Upper lobe of right lung (tissue), 1 donor: ENCODE measurements around the gene SGCA. TPM values are rescaled to one million over a fixed set of nuclear protein-coding genes. Genes with fewer than 3 reads are reported as not detected.
A peak's percentile ranks its signal among the peaks of the same experiment; 100 is the strongest.

Experiments
- ATAC-seq: fragments of 200-7000 bp; cut with Tn5 transposase; one replicate; pipeline ENCODE4 v1.9.1; 2020; ENCODE audit warnings: mild to moderate bottlenecking, moderate library complexity
- DNase-seq: peaks from one replicate; pipeline ENCODE4 v3.0.0-alpha.2; 2020
- H3K27ac ChIP-seq: fragments of 200-600 bp; one replicate; pipeline ENCODE4 v1.8.0; 2022
- H3K27me3 ChIP-seq: fragments of 200-600 bp; one replicate; pipeline ENCODE4 v1.8.0; 2022; ENCODE audit warnings: mild to moderate bottlenecking
- H3K36me3 ChIP-seq: fragments of 200-600 bp; one replicate; pipeline ENCODE4 v1.8.0; 2022
- H3K4me1 ChIP-seq: fragments of 200-600 bp; one replicate; pipeline ENCODE4 v1.8.0; 2022
- H3K4me3 ChIP-seq: fragments of 200-600 bp; one replicate; pipeline ENCODE4 v1.8.0; 2022; ENCODE audit warnings: mild to moderate bottlenecking
- H3K9me3 ChIP-seq: fragments of 200-600 bp; one replicate; pipeline ENCODE4 v1.8.0; 2022
- intact Hi-C: fragments of 100-400 bp; cut with DNase I; formaldehyde crosslinking; loops from one replicate; pipeline ENCODE4 v1.11.0; 2022
- total RNA-seq: library from RNA; stranded (reverse); fragmentation: NEBNext Ultra II Directional; extraction: Animal tissue kit (Norgen Biotek cat#: 25700); gene quantifications from one replicate; pipeline ENCODE4 v1.2.1, GENCODE V29; 2021
- TF ChIP-seq, protein P1 (sequence below): fragments of 200-600 bp; IDR thresholded peaks from one replicate; pipeline ENCODE4 v1.8.0; 2022; ENCODE audit warnings: antibody characterized with exemption
- donor health status: DM: no; HTN: yes; CAD: no; lungs with severe emphysema.

Gene SGCA
- total RNA-seq, 1 donor from 2014 or later: 27.8 TPM

DNA sequence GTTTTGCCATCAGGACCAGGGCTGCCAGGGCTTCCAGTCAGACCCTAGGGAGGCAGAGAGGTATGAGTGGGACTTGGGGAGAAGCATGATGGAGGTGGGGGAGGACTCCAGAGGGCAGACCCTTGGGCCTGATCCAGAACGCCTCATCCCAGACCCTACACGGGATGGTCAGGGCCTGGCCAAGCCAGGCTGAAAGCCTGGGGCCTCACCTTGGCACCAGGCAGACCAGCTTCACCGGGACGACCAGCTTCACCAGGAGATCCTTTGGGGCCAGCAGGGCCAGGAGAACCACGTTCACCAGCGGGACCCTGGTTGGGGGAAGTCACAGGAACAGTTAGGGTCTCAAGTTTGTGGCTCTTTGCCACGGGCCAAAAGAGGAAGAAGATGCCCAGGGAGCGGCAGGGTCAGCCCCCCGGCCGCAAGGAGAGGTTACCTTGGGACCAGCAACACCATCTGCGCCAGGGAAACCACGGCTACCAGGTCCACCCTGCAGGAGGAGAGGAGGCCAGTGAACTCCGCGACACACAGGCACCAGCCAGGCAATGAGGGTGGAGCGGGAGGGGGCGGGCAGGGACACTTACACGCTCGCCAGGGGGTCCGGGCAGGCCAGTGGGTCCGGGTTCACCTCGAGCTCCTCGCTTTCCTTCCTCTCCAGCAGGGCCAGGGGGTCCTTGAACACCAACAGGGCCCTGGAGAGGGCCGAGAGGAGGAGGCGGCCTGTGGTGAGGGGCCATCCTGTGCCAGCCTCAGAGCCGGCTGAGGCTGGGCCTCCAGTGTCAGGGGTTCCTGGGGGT is 28.5 kb downstream of the SGCA start:
- intact Hi-C loops: no loop called here
- TF ChIP-seq, protein P1, sequence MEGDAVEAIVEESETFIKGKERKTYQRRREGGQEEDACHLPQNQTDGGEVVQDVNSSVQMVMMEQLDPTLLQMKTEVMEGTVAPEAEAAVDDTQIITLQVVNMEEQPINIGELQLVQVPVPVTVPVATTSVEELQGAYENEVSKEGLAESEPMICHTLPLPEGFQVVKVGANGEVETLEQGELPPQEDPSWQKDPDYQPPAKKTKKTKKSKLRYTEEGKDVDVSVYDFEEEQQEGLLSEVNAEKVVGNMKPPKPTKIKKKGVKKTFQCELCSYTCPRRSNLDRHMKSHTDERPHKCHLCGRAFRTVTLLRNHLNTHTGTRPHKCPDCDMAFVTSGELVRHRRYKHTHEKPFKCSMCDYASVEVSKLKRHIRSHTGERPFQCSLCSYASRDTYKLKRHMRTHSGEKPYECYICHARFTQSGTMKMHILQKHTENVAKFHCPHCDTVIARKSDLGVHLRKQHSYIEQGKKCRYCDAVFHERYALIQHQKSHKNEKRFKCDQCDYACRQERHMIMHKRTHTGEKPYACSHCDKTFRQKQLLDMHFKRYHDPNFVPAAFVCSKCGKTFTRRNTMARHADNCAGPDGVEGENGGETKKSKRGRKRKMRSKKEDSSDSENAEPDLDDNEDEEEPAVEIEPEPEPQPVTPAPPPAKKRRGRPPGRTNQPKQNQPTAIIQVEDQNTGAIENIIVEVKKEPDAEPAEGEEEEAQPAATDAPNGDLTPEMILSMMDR: no peak
- Histone ChIP-seq H3K9me3 (no peaks in the 10 kb centered on the region), H3K27ac (no peak overlapping the region), H3K4me1 (peaks cover 16% of the 10 kb centered on the region), H3K27me3 (no peaks in the 10 kb centered on the region), H3K4me3 (no peak overlapping the region), H3K36me3 (peaks cover 76% of the 10 kb centered on the region)
- ATAC-seq (no peak), DNase-seq (no peak)

- H3K4me3 ChIP-seq: no peak overlapping the region
- H3K27ac ChIP-seq: no peak overlapping the region
- H3K36me3 ChIP-seq: peaks cover 67% of the 10 kb centered on the region
- peaks cover 18% of the 10 kb centered on the region for H3K4me1 ChIP-seq
- TF ChIP-seq, protein P1: no peak
- ATAC-seq: no peak
- no peak for DNase-seq
- no peaks in the 10 kb centered on the region for H3K27me3 ChIP-seq
- intact Hi-C loops: no loop called here
- H3K9me3 ChIP-seq: no peaks in the 10 kb centered on the region
Measured at GRCh38 chr17:50194934-50195865, 29.4 kb downstream of the SGCA start.

GRCh38 chr17:50196036-50196435 is 30.2 kb downstream of the SGCA start:
- Histone ChIP-seq H3K4me3 (no peak overlapping the region), H3K36me3 (peaks cover 60% of the 10 kb centered on the region), H3K4me1 (peaks cover 18% of the 10 kb centered on the region), H3K27ac (peak overlapping the region; percentile 17), H3K9me3 (no peaks in the 10 kb centered on the region), H3K27me3 (peaks cover 3% of the 10 kb centered on the region)
- DNase-seq (no peak), ATAC-seq (no peak)
- intact Hi-C loops: no loop called here
- TF ChIP-seq, protein P1: no peak

DNA sequence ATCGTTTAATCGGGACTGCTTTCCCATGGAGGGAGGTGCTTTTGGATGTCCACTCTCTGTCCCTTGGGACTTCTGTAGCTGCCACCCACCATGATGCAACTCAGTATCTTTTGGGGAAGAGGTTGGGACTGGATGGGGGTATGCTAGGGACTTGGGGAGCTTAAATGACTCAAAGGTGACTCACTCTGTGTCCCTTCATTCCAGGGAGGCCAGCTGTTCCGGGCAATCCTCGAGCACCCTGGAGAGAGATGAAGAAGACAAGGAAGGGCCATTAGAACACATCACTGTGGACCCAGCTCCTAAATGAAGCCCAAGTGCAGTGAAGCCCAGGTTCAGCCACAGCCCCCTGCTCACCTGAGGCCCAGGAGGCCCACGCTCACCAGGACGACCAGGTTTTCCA is 31.0 kb downstream of the SGCA start:
- no peaks in the 10 kb centered on the region for H3K9me3 ChIP-seq
- peaks cover 59% of the 10 kb centered on the region for H3K36me3 ChIP-seq
- DNase-seq (no peak), ATAC-seq (no peak)
- peaks cover 18% of the 10 kb centered on the region for H3K4me1 ChIP-seq
- TF ChIP-seq, protein P1: no peak
- H3K4me3 ChIP-seq: no peak overlapping the region
- peaks cover 11% of the 10 kb centered on the region for H3K27me3 ChIP-seq
- intact Hi-C loops: no loop called here
- peak overlapping the region; percentile 17 for H3K27ac ChIP-seq

DNA sequence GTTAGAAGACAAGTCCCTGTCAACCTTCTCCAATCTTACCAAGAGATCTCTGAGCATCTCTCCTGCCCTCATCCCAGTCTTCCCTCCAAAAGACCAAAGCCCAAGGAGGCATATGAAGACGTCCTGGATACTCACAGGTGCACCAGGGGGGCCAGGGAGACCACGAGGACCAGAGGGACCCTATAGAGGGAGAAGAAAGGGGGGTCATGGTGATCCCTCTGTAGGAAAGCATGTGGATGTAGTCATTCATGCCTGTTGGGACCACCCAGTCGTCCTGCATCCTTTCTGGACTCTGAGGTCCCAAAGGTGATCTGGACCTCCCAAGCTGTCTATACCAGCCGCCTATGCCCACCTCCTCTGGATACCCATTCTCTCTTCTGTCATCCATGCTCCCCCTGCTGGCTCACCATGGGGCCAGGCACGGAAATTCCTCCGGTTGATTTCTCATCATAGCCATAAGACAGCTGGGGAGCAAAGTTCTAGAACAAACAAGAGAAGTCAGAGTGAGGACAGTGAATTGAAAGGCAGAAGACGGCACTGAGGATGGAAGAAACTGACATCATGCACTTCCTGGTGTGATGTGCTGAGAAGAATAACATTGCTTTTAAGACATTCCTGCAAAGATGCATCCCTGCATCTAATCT is 32.3 kb downstream of the SGCA start:
- TF ChIP-seq, protein P1: peak; percentile 66
- Histone ChIP-seq H3K9me3 (no peaks in the 10 kb centered on the region), H3K4me3 (no peak overlapping the region), H3K4me1 (peaks cover 18% of the 10 kb centered on the region), H3K36me3 (peaks cover 46% of the 10 kb centered on the region), H3K27ac (no peak overlapping the region), H3K27me3 (peaks cover 13% of the 10 kb centered on the region)
- intact Hi-C loops: no loop called here
- DNase-seq (no peak), ATAC-seq (no peak)
